Astrocyte (in vitro differentiated cells and primary cell): ENCODE measurements around the gene TUBGCP5.

Source experiments
- EZH2 ChIP-seq: IDR thresholded peaks from 2 replicates; pipeline ENCODE4 v1.6.1; 2012; ENCODE audit warnings: mild to moderate bottlenecking, low read length, inconsistent platforms; ENCODE audit not compliant: insufficient read depth
- TF ChIP-seq, protein P1 (sequence below): IDR thresholded peaks from 2 replicates; pipeline ENCODE4 v1.5.1; 2011; ENCODE audit warnings: low read depth, mild to moderate bottlenecking, inconsistent platforms, low read length, moderate library complexity; ENCODE audit not compliant: insufficient read depth

DNA sequence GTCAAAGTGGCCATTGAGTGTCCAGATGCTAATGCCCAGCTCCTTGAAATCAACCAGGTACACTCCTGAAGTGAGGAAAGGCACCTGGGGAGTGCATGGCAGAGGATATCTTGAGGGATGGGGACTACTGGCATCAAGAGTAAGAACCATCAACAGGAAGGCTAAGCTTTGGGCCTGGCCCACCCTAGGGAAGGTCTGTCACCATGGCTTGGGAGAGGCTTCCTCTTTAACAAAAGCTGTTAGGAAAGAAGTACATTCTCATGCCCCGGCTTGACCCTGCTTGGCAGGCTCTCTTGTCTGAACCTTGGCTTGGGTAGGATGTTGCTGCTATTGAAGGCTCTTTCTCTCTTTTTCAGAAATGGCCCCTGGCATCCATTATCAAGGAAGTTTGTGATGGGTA lies 43.7 kb upstream of the TUBGCP5 start:
- TF ChIP-seq, protein P1, sequence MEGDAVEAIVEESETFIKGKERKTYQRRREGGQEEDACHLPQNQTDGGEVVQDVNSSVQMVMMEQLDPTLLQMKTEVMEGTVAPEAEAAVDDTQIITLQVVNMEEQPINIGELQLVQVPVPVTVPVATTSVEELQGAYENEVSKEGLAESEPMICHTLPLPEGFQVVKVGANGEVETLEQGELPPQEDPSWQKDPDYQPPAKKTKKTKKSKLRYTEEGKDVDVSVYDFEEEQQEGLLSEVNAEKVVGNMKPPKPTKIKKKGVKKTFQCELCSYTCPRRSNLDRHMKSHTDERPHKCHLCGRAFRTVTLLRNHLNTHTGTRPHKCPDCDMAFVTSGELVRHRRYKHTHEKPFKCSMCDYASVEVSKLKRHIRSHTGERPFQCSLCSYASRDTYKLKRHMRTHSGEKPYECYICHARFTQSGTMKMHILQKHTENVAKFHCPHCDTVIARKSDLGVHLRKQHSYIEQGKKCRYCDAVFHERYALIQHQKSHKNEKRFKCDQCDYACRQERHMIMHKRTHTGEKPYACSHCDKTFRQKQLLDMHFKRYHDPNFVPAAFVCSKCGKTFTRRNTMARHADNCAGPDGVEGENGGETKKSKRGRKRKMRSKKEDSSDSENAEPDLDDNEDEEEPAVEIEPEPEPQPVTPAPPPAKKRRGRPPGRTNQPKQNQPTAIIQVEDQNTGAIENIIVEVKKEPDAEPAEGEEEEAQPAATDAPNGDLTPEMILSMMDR: no peak
- no peak for TF ChIP-seq EZH2
